ENCODE data around the gene PRR33.
A peak's percentile ranks its signal among the peaks of the same experiment; 100 is the strongest.

The PRR33 gene

DNA sequence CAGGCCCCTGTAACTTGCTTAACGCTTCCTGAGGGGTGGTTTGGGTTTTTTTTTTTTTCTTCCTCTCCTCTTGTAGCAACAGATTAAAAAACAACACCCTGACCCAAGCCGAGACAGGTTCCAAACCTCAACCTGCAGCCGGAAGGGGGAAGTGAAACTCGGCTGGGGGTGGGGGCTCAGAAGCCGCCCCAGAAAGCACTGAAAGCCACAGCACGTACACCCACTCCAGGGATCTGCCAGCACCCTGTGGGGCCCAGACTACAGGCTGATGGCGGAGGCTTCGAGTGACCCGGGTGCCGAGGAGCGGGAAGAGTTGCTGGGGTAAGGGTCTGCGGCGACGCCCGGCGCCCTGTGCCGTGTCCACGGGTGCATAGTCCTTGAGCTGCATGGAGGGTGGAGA is 38.8 kb downstream of the PRR33 start, which contains the start of gene LSP1:
LSP1 (plus strand) TSS at position 208 of the 400 bp plus-strand sequence; CDS start at position 269, 61 bp downstream.
- FAIRE-seq (peak; percentile 99), DNase-seq (ENCODE audit: insufficient read length, low spot score) (peak; percentile 94)
- peak; percentile 96 for TF ChIP-seq POLR2A (IDR thresholded peaks at IDR 0.05; ENCODE audit: low read depth, low read length)
- TF ChIP-seq PAX5 (IDR thresholded peaks at IDR 0.05; ENCODE audit: insufficient read depth, low read length, severe bottlenecking) = peak; percentile 68
- peak; percentile 93 for TF ChIP-seq POU2F2 (IDR thresholded peaks at IDR 0.05; ENCODE audit: low read depth, low read length)
- TF ChIP-seq TAF1 (IDR thresholded peaks at IDR 0.05; ENCODE audit: low read depth, low read length) = peak; percentile 86
- peak; percentile 91 for TF ChIP-seq POLR2AphosphoS5 (IDR thresholded peaks at IDR 0.05; ENCODE audit: low read depth, low read length)
- peak; percentile 100 for TF ChIP-seq SPI1 (IDR thresholded peaks at IDR 0.05; ENCODE audit: low read depth, low read length)

DNA sequence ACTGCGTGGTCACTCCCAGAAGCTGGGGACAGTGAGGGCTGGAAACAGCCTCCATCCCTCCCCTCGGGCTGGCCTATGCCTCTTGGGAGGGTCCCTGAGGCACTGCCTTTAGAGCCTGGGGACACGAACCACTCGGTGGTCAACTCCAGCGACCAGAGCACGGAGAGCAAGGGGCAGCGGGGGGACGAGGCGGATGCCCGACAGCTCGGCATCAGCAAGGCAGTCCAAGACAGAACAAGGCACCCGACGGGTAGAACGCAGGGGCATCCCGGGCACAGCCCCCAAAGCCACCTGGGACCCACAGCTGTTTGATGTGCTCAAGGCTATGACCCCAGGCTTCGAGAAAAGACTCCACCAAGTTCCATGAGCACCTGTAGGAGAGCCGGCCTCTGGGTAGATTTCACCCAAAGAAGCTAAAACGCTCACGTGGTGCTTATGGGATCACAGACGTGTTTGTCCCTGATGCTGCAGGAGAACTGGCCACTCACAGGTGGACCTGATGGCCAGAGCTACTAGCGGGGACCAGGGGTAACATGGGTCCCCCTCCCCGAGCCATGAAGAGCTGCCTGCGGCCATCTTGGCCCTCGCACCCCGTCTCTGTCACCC is 39.3 kb downstream of the PRR33 start:
- TF ChIP-seq SPI1 (IDR thresholded peaks at IDR 0.05; ENCODE audit: low read depth, low read length) (no peak), POLR2A (IDR thresholded peaks at IDR 0.05; ENCODE audit: low read depth, low read length) (no peak), PAX5 (IDR thresholded peaks at IDR 0.05; ENCODE audit: insufficient read depth, low read length, severe bottlenecking) (no peak), POU2F2 (IDR thresholded peaks at IDR 0.05; ENCODE audit: low read depth, low read length) (no peak), POLR2AphosphoS5 (IDR thresholded peaks at IDR 0.05; ENCODE audit: low read depth, low read length) (no peak), TAF1 (IDR thresholded peaks at IDR 0.05; ENCODE audit: low read depth, low read length) (no peak)
- DNase-seq (ENCODE audit: insufficient read length, low spot score) (no peak), FAIRE-seq (no peak)

DNA sequence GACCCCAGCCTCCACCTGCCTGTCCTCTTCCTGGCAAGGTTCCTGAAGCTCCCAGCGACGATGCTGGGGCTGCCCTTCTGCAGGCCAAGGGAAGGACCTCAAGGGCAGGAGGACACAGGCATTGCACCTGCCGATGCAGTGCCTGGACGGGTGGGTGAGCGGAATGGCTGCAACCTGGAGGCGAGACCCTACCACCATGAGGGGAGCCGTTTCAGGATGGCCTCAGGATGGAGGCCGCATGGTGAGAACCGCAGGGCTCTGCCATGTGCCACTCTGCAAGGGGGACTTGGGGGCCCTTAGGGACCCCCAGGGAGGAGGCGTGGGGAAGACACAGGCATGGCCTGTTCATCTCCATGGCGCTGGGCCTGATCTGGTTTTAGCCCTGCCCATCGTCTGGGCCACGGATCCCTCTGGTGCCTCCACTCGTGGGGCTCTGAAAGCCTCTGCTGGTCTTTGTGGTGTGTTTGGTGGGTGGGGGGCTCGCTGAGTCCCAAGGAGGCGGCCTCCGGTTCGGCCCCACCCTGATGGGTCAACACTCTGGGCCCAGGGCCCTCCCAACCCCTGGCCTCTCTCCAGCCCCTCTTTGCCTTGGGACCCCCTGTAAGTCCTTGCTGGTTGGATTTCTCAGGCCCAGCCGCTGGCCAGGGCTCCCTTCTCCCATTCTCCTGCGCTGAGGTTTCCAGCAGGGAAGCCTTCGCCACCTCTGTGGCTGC is 40.1 kb downstream of the PRR33 start:
- FAIRE-seq (peak; percentile 62), DNase-seq (ENCODE audit: insufficient read length, low spot score) (no peak)
- TF ChIP-seq TAF1 (IDR thresholded peaks at IDR 0.05; ENCODE audit: low read depth, low read length) (no peak), POLR2AphosphoS5 (IDR thresholded peaks at IDR 0.05; ENCODE audit: low read depth, low read length) (no peak), POLR2A (IDR thresholded peaks at IDR 0.05; ENCODE audit: low read depth, low read length) (no peak), SPI1 (IDR thresholded peaks at IDR 0.05; ENCODE audit: low read depth, low read length) (no peak), PAX5 (IDR thresholded peaks at IDR 0.05; ENCODE audit: insufficient read depth, low read length, severe bottlenecking) (no peak), POU2F2 (IDR thresholded peaks at IDR 0.05; ENCODE audit: low read depth, low read length) (no peak)

DNA sequence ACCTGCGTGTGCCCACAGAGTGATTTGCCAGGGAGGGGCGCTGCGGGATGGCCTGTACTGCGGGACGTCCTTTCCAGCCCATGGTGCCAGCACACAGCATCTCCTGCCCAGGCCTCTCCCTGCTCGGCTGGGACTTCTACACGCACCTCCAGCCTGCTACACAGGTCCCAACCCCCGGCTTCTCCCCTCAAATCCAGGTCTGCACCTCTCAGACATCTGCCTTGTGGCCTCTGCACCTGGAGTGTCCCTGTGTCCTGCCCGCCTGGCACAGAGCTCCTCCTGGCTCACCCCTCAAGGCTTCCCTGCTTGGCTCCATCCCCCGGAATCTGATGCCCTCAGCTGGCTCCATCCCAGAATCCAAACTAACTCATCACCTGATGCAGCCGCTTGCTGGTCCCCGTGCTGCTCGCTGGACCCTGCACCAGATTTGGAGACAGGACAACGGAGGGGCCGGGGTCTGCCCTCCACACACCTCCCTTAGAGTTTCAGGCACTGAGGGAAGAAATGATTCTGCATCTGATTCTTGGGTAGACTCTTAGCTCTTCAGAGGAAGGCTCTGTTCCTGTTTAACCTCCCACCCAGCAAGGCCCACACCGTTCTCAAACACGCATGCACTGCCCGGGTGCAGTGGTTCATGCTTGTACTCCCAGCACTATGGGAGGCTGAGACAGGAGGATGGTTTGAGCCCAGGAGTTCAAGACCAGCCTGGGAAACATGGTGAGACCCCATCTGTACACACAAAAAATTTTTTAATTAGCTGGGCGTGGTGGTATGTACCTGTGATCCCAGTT is 42.9 kb downstream of the PRR33 start:
- FAIRE-seq (no peak), DNase-seq (ENCODE audit: insufficient read length, low spot score) (no peak)
- no peak for TF ChIP-seq SPI1 (IDR thresholded peaks at IDR 0.05; ENCODE audit: low read depth, low read length)

DNA sequence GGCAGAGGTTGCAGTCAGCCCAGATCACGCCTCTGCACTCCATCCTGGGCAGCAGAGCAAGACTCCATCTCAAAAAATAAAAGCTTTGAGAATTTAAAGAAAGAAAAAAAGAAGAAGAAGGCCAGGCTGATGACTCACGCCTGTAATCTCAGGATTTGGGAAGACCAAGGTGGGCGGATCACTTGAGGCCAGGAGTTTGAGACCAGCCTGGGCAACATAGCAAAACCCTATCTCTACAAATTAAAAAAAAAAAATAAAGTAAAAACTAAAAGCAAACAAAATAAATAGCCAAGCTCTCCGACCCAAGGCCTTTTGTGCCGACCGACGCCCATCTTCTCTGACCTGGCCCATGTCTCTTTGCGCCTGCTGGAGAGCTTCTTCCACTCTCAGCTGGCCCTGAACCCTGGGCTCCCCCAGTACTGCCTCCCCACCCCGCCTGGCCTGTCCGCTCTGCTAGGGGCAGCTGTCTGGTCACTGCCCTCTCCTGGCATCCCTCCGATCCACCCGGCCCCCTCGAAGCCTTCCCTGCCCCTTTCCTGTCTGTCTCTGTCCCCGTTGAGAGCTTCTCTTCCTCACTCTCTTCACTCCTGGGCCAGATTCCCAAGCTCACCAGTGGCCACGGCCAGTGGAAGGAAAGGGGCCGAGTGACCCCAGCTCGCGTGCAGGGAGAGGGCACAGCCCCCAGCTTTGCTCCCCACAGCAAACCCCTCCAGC is 43.6 kb downstream of the PRR33 start:
- FAIRE-seq (no peak), DNase-seq (ENCODE audit: insufficient read length, low spot score) (no peak)
- TF ChIP-seq TAF1 (IDR thresholded peaks at IDR 0.05; ENCODE audit: low read depth, low read length) (no peak), POU2F2 (IDR thresholded peaks at IDR 0.05; ENCODE audit: low read depth, low read length) (no peak)

DNA sequence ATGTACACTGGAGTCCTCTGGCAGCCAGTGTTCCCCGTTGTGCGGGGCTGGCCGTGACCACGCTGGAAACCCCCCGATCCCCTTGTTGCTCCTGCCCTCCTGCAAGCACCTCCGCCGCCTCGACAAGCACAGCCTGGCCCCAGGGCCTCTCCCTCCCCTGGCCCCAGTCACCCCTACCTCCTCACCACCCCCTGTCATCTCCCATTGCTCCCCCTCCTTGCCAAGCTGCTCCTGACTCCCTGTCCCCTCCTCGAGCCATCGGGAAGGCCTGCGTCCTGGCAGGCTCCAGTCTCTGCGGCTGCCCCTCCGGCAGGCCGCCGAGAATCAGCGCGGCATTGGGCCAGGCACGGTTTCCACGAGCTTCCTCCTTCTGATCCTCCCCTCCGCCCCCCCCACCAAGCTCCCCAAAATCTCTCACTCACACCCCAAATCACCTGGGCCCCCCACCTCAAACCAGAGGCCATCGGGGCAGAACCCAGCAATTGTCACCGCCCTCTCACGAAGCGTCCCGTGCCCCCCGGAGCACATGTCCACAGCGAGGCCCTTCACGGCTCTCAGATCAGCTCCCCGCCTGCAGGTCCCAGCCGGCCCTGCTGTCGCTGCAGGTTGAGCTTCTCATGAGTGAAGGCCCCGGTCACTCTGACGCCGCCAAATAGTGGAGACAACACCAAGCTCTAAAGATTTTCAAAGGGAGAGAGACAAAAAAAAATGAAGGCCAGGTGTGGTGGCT is 44.5 kb downstream of the PRR33 start:
- TF ChIP-seq POLR2A (IDR thresholded peaks at IDR 0.05; ENCODE audit: low read depth, low read length) (no peak), TAF1 (IDR thresholded peaks at IDR 0.05; ENCODE audit: low read depth, low read length) (no peak), POLR2AphosphoS5 (IDR thresholded peaks at IDR 0.05; ENCODE audit: low read depth, low read length) (no peak), POU2F2 (IDR thresholded peaks at IDR 0.05; ENCODE audit: low read depth, low read length) (no peak), PAX5 (IDR thresholded peaks at IDR 0.05; ENCODE audit: insufficient read depth, low read length, severe bottlenecking) (no peak), SPI1 (IDR thresholded peaks at IDR 0.05; ENCODE audit: low read depth, low read length) (no peak)
- no peak for DNase-seq (ENCODE audit: insufficient read length, low spot score)
- no peak for FAIRE-seq

DNA sequence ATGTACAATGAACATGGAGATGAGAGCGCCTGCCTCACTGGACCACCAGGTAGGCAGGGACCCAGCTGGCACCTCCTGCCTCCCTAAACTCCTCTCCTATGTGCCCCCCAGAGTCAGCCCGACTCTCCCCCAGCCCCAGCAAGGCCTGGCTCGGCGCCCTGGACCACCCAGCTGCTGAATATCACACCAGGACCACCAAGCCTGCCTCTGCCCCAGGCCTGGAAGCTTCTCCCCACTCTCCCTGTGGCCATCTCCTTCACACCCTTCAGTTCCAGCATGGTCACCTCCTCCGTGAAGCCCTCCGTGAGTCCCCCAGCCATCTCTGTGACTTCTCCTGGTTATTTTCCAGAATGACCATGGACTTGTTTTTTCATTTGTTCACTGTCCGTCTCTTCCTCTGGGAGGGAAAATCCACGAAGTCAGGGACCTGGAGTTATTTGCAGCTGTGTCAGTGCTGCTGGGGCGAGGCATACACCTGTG is 45.2 kb downstream of the PRR33 start:
- no peak for FAIRE-seq
- TF ChIP-seq TAF1 (IDR thresholded peaks at IDR 0.05; ENCODE audit: low read depth, low read length) = no peak
- no peak for TF ChIP-seq POLR2AphosphoS5 (IDR thresholded peaks at IDR 0.05; ENCODE audit: low read depth, low read length)
- no peak for TF ChIP-seq SPI1 (IDR thresholded peaks at IDR 0.05; ENCODE audit: low read depth, low read length)
- TF ChIP-seq POU2F2 (IDR thresholded peaks at IDR 0.05; ENCODE audit: low read depth, low read length) = no peak
- no peak for TF ChIP-seq POLR2A (IDR thresholded peaks at IDR 0.05; ENCODE audit: low read depth, low read length)
- TF ChIP-seq PAX5 (IDR thresholded peaks at IDR 0.05; ENCODE audit: insufficient read depth, low read length, severe bottlenecking) = no peak
- no peak for DNase-seq (ENCODE audit: insufficient read length, low spot score)

DNA sequence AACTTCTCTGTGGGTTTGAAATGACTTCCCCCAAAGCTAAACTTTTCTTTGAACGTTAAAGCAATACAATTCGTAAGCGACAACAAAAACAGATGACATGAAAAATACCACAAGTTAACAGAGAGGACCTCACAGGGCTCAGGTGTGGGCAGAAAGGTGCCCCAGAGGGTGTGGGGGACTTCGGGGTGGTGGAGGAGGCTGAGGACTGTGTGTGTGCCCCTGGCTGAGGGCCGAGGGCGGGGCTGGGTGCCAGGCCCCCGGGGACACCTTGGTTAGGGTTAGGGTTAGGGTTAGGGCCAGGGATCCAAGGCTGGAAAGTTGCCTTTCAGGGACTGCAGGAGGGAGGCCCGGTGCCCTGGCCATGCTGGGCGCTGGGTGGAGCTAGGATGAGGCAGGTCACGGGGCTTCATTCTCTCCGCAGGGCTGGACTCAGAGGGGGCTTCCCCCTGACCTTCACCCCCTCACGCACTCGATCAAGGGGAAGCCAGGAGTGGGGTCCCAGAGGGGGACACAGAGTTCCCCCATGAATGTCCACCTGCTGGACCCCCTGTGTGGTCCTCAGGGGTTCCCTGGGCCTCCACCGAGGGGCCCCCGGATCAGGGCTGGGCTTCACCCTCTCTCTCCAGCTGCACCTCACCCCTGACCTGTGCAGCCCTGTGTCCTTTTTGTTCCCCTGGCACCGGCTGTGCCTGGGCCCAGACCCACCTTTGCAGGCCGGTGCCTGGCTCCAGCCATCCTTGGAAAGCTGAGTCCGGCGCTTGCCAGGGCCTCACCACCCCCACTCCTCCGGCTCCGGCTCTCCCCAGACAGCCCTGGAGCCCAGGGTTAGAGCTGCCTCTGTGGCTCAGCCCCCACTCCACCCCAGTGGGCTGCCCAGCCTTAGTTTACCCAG is 45.9 kb downstream of the PRR33 start:
- FAIRE-seq (no peak), DNase-seq (ENCODE audit: insufficient read length, low spot score) (no peak)
- TF ChIP-seq POLR2AphosphoS5 (IDR thresholded peaks at IDR 0.05; ENCODE audit: low read depth, low read length) = no peak
- no peak for TF ChIP-seq SPI1 (IDR thresholded peaks at IDR 0.05; ENCODE audit: low read depth, low read length)
- TF ChIP-seq TAF1 (IDR thresholded peaks at IDR 0.05; ENCODE audit: low read depth, low read length) = no peak
- TF ChIP-seq POLR2A (IDR thresholded peaks at IDR 0.05; ENCODE audit: low read depth, low read length) = no peak
- no peak for TF ChIP-seq PAX5 (IDR thresholded peaks at IDR 0.05; ENCODE audit: insufficient read depth, low read length, severe bottlenecking)
- no peak for TF ChIP-seq POU2F2 (IDR thresholded peaks at IDR 0.05; ENCODE audit: low read depth, low read length)
